IPS-NIHi7 (cell line): ENCODE measurements around the gene C9orf43.

Source experiments
- DNase-seq: peaks from one replicate; pipeline ENCODE4 v3.0.0; 2012; ENCODE audit warnings: mixed read lengths; ENCODE audit errors: extremely low spot score

C9orf43 gene

GRCh38 chr9:113468716-113469448 is 58.3 kb downstream of the C9orf43 start:
- no peak for DNase-seq

DNA sequence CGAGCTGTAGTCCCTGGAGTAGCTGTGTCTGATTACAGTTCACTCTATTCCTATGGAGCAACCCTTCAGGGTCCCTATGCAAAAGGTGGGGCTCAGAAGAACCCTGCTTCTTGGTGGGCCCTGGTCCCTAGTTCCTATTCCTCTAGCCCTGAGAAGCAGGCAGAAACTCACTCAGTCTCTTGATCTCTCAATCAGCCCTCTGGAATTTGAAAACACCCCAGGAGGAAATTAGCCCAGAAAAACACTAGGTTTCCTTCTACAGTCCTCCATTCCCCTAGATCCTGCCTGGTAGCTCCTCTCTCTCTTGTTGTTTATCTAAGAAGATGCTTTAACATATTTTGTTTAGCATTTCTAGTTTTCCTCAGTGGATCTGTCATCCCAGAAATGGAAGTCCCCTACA is 60.6 kb downstream of the C9orf43 start:
- DNase-seq: no peak

- no peak for DNase-seq
Measured at GRCh38 chr9:113471566-113471965, 61.0 kb downstream of the C9orf43 start.

- DNase-seq: no peak
Measured at GRCh38 chr9:113472199-113472598, 61.7 kb downstream of the C9orf43 start.

- peak; percentile 2 for DNase-seq
Measured at GRCh38 chr9:113474360-113475028, 63.9 kb downstream of the C9orf43 start.

DNA sequence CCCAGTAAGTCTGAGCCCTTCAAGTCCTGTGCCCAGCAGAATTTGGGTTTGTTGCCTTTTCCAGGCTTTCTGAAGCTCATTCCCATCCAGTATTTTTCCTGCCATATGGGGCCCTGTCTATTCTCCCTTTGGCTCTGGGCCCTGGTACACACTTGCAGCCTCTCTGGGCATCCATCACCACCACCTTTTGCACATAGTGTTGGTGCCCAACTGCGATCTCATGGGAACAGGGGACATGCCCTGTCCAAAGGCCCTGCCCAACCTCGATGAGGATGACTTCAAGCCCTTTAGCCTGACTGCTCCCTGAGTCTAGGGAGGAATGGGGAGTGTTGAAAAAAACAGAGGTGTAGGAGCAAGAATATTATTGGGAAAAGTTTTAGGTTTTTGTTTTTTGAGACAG is 64.5 kb downstream of the C9orf43 start:
- no peak for DNase-seq

- no peak for DNase-seq
Measured at GRCh38 chr9:113475992-113476391, 65.4 kb downstream of the C9orf43 start.

- DNase-seq: no peak
Measured at GRCh38 chr9:113476511-113476916, 66.0 kb downstream of the C9orf43 start.

DNA sequence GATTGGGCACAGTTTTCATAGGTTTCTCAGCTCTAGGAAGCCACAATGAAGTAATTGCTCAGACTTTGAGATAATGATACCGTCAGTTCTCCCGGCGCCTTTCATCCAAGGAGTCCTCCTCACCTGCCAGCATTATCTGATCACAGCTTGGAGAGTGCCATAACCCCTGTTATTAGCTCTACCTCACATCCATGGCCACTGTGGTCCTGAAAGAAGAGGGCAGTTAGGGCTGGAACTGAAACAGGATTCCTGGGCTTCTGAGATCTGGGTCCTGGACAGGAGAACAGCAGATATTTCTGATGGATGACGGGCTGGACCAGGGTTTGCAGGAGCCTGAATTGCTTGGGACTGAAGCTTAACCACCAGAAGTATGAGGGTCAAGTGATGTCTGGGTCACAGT is 66.5 kb downstream of the C9orf43 start:
- peak; percentile 1 for DNase-seq

DNA sequence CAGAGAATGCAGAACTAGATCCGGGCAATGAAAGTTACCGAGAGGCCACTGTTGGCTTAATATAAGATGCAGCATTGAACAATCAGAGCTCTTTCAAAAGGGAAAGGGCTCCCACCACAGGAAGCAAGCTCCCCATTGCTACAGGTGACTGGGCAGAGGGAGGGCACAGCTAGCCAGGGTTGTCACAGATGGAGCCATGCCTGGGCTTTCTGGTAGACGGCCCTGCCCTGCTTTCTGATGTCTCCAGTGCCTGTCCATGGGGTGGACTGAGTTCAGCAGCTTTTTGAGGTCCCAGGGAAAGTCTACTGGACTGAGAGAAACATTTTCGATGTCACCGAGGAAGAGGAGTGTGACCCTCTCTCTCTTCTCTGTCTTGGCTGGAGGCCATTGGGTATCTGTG is 67.1 kb downstream of the C9orf43 start:
- no peak for DNase-seq

GRCh38 chr9:113479174-113479621 is 68.7 kb downstream of the C9orf43 start:
- no peak for DNase-seq
